Nephron progenitor cell (in vitro differentiated cells): Measurements from ENCODE around the gene STAP2.

Experiments used
- DNase-seq: peaks from one replicate; pipeline ENCODE4 v3.0.0; 2021
- H3K27ac Mint-ChIP-seq: 2 replicates; pipeline ENCODE4 v1.8.0; 2021; ENCODE audit warnings: mild to moderate bottlenecking, moderate library complexity, mixed read lengths
- H3K27me3 Mint-ChIP-seq: 2 replicates; pipeline ENCODE4 v1.8.0; 2021; ENCODE audit warnings: mild to moderate bottlenecking, low read depth, mixed read lengths; ENCODE audit not compliant: poor library complexity
- H3K36me3 Mint-ChIP-seq: 2 replicates; pipeline ENCODE4 v1.8.0; 2021; ENCODE audit warnings: low read depth, mixed read lengths
- H3K4me1 Mint-ChIP-seq: 2 replicates; pipeline ENCODE4 v1.8.0; 2021; ENCODE audit warnings: mixed read lengths
- H3K4me3 Mint-ChIP-seq: 2 replicates; pipeline ENCODE4 v1.8.0; 2021; ENCODE audit warnings: mild to moderate bottlenecking, moderate library complexity, mixed read lengths
- H3K9me3 Mint-ChIP-seq: 2 replicates; pipeline ENCODE4 v1.8.0; 2021; ENCODE audit warnings: mild to moderate bottlenecking, moderate library complexity, mixed read lengths
- CTCF ChIP-seq: fragments of 200-600 bp; sonication (generic); IDR thresholded peaks from 2 replicates; pipeline ENCODE4 v1.5.0; 2021; ENCODE audit warnings: antibody characterized with exemption

STAP2 gene

GRCh38 chr19:4375164-4376027 lies 36.8 kb upstream of the STAP2 start:
- H3K27ac Mint-ChIP-seq: peak overlapping the region; percentile 75
- TF ChIP-seq CTCF: no peak
- H3K27me3 Mint-ChIP-seq: peaks cover 3% of the 10 kb centered on the region
- H3K4me1 Mint-ChIP-seq: peaks cover 71% of the 10 kb centered on the region
- H3K4me3 Mint-ChIP-seq: no peak overlapping the region
- no peak for DNase-seq
- H3K9me3 Mint-ChIP-seq: no peaks in the 10 kb centered on the region
- H3K36me3 Mint-ChIP-seq: no peaks in the 10 kb centered on the region

- no peak for TF ChIP-seq CTCF
- peaks cover 67% of the 10 kb centered on the region for H3K4me1 Mint-ChIP-seq
- H3K27me3 Mint-ChIP-seq: peaks cover 2% of the 10 kb centered on the region
- no peak for DNase-seq
- H3K4me3 Mint-ChIP-seq: no peak overlapping the region
- H3K36me3 Mint-ChIP-seq: no peaks in the 10 kb centered on the region
- no peaks in the 10 kb centered on the region for H3K9me3 Mint-ChIP-seq
- H3K27ac Mint-ChIP-seq: peak overlapping the region; percentile 42
These were observed 36.0 kb upstream of the STAP2 start for GRCh38 chr19:4374498-4375163.

- Mint-ChIP-seq H3K4me1 (peaks cover 67% of the 10 kb centered on the region), H3K9me3 (no peaks in the 10 kb centered on the region), H3K27ac (peak overlapping the region; percentile 76), H3K4me3 (peak overlapping the region; percentile 54), H3K27me3 (no peaks in the 10 kb centered on the region), H3K36me3 (no peaks in the 10 kb centered on the region)
- DNase-seq: no peak
- TF ChIP-seq CTCF: no peak
These were observed 35.2 kb upstream of the STAP2 start for GRCh38 chr19:4373601-4374497.

- peaks cover 71% of the 10 kb centered on the region for H3K4me1 Mint-ChIP-seq
- peak overlapping the region; percentile 95 for H3K27ac Mint-ChIP-seq
- no peaks in the 10 kb centered on the region for H3K9me3 Mint-ChIP-seq
- TF ChIP-seq CTCF: no peak
- H3K27me3 Mint-ChIP-seq: no peaks in the 10 kb centered on the region
- DNase-seq: no peak
- H3K4me3 Mint-ChIP-seq: no peak overlapping the region
- no peaks in the 10 kb centered on the region for H3K36me3 Mint-ChIP-seq
These were observed 34.4 kb upstream of the STAP2 start for GRCh38 chr19:4373013-4373367.

GRCh38 chr19:4372165-4373012 lies 33.8 kb upstream of the STAP2 start:
- Mint-ChIP-seq H3K27me3 (no peaks in the 10 kb centered on the region), H3K4me1 (peaks cover 77% of the 10 kb centered on the region), H3K27ac (peak overlapping the region; percentile 95), H3K4me3 (no peak overlapping the region), H3K9me3 (no peaks in the 10 kb centered on the region), H3K36me3 (no peaks in the 10 kb centered on the region)
- no peak for TF ChIP-seq CTCF
- DNase-seq: no peak
